HEK293 (cell line): ENCODE data around the gene PTGDR.

Source experiments
- CTCF ChIA-PET: fragments of 350-600 bp; formaldehyde crosslinking; extraction: SDS; loops from one replicate; lab custom pipeline; 2021; ENCODE audit warnings: antibody characterized with exemption; lab: Yijun Ruan, JAX
- POLR2A ChIA-PET: fragments of 300-600 bp; formaldehyde crosslinking; extraction: SDS; loops from one replicate; lab custom pipeline; 2020; ENCODE audit warnings: antibody characterized with exemption, inconsistent platforms; lab: Yijun Ruan, JAX
- H3K27ac ChIP-seq: fragments of 200-500 bp; sonication (Bioruptor generic); 2 replicates; pipeline ENCODE4 v1.5.1; 2014; ENCODE audit warnings: low read depth, low read length, control low read depth, inconsistent platforms; ENCODE audit errors: extremely low read depth
- H3K36me3 ChIP-seq, 2 experiments: fragments of 200-500 bp in 1 of 2; sonication (Bioruptor generic) in 1 of 2; 1 replicate in 1 of 2; 2 replicates in 1 of 2; pipeline ENCODE4 v1.5.1; 2014 to 2017; ENCODE audit warnings: inconsistent platforms in 2 of 2, low read length in 2 of 2; ENCODE audit not compliant: control insufficient read depth in 2 of 2, insufficient read depth in 1 of 2
- H3K4me1 ChIP-seq: fragments of 200-500 bp; sonication (Bioruptor generic); 2 replicates; pipeline ENCODE4 v1.5.1; 2014; ENCODE audit warnings: mild to moderate bottlenecking, low read length, inconsistent platforms; ENCODE audit not compliant: control insufficient read depth, insufficient read depth
- H3K4me3 ChIP-seq: 2 replicates; pipeline ENCODE4 v1.5.1; 2011; ENCODE audit warnings: low read depth, mild to moderate bottlenecking, control low read depth, low read length, moderate library complexity
- H3K9me3 ChIP-seq: fragments of 200-500 bp; sonication (Bioruptor generic); 2 replicates; pipeline ENCODE4 v1.5.1; 2014; ENCODE audit warnings: low read depth, low read length, inconsistent platforms; ENCODE audit not compliant: control insufficient read depth, insufficient read depth
- ELK4 ChIP-seq: IDR thresholded peaks from 2 replicates; pipeline ENCODE4 v1.6.1; 2011; ENCODE audit warnings: mild to moderate bottlenecking, low read depth, low read length, borderline replicate concordance
- FEZF1 ChIP-seq: fragments of 450-650 bp; formaldehyde crosslinking; IDR thresholded peaks from 2 replicates; pipeline ENCODE4 v1.5.1; 2016; ENCODE audit warnings: missing biosample characterization, missing genetic modification characterization
- HOXD13 ChIP-seq: sonication (generic); formaldehyde crosslinking; IDR thresholded peaks from 2 replicates; pipeline ENCODE4 v1.8.0; 2022; ENCODE audit warnings: missing genetic modification reagents, borderline replicate concordance
- KLF10 ChIP-seq: fragments of 450-650 bp; IDR thresholded peaks from 2 replicates; pipeline ENCODE4 v1.5.1; 2018; ENCODE audit warnings: missing biosample characterization, mild to moderate bottlenecking, missing genetic modification characterization
- KLF16 ChIP-seq: fragments of 450-650 bp; formaldehyde crosslinking; IDR thresholded peaks from 2 replicates; pipeline ENCODE4 v1.5.1; 2017; ENCODE audit warnings: missing biosample characterization, missing genetic modification characterization
- REST ChIP-seq: fragments of 450-650 bp; formaldehyde crosslinking; IDR thresholded peaks from 2 replicates; pipeline ENCODE4 v1.5.1; 2016; ENCODE audit warnings: missing biosample characterization, missing genetic modification characterization
- SP7 ChIP-seq: fragments of 450-650 bp; formaldehyde crosslinking; IDR thresholded peaks from 2 replicates; pipeline ENCODE4 v1.5.1; 2016; ENCODE audit warnings: missing biosample characterization, missing genetic modification characterization
- YY2 ChIP-seq: fragments of 450-650 bp; formaldehyde crosslinking; IDR thresholded peaks from 2 replicates; pipeline ENCODE4 v1.5.1; 2016; ENCODE audit warnings: missing biosample characterization, missing genetic modification characterization
- ZBTB11 ChIP-seq: fragments of 450-650 bp; formaldehyde crosslinking; conservative IDR thresholded peaks from 2 replicates; pipeline ENCODE4 v1.5.1; 2016; ENCODE audit warnings: low read depth, missing biosample characterization, missing genetic modification characterization
- ZFP37 ChIP-seq: fragments of 450-650 bp; formaldehyde crosslinking; IDR thresholded peaks from 2 replicates; pipeline ENCODE4 v1.5.1; 2016; ENCODE audit warnings: missing biosample characterization, missing genetic modification characterization
- ZNF133 ChIP-seq: fragments of 450-650 bp; formaldehyde crosslinking; IDR thresholded peaks from 2 replicates; pipeline ENCODE4 v1.5.1; 2016; ENCODE audit warnings: missing biosample characterization, missing genetic modification characterization
- ZNF155 ChIP-seq: fragments of 450-650 bp; formaldehyde crosslinking; IDR thresholded peaks from 2 replicates; pipeline ENCODE4 v1.5.1; 2016; ENCODE audit warnings: missing biosample characterization, missing genetic modification characterization
- ZNF174 ChIP-seq: fragments of 450-650 bp; formaldehyde crosslinking; IDR thresholded peaks from 2 replicates; pipeline ENCODE4 v1.5.0; 2017; ENCODE audit warnings: missing biosample characterization, mild to moderate bottlenecking, missing genetic modification characterization
- ZNF24 ChIP-seq: fragments of 450-650 bp; formaldehyde crosslinking; IDR thresholded peaks from 2 replicates; pipeline ENCODE4 v1.5.1; 2016; ENCODE audit warnings: missing biosample characterization, missing genetic modification characterization
- ZNF26 ChIP-seq: fragments of 450-650 bp; formaldehyde crosslinking; IDR thresholded peaks from 2 replicates; pipeline ENCODE4 v1.5.1; 2016; ENCODE audit warnings: missing biosample characterization, missing genetic modification characterization
- ZNF362 ChIP-seq: fragments of 450-650 bp; formaldehyde crosslinking; IDR thresholded peaks from 2 replicates; pipeline ENCODE4 v1.5.1; 2016; ENCODE audit warnings: missing biosample characterization, missing genetic modification characterization
- ZNF473 ChIP-seq: fragments of 450-650 bp; formaldehyde crosslinking; IDR thresholded peaks from 2 replicates; pipeline ENCODE4 v1.5.1; 2017; ENCODE audit warnings: missing biosample characterization, missing genetic modification characterization
- ZNF501 ChIP-seq: fragments of 450-650 bp; formaldehyde crosslinking; IDR thresholded peaks from 2 replicates; pipeline ENCODE4 v1.5.1; 2016; ENCODE audit warnings: missing biosample characterization, missing genetic modification characterization
- ZNF791 ChIP-seq: fragments of 450-650 bp; formaldehyde crosslinking; IDR thresholded peaks from 2 replicates; pipeline ENCODE4 v1.5.1; 2016; ENCODE audit warnings: missing biosample characterization, missing genetic modification characterization
- ZSCAN16 ChIP-seq: fragments of 450-650 bp; formaldehyde crosslinking; IDR thresholded peaks from 2 replicates; pipeline ENCODE4 v1.5.1; 2016; ENCODE audit warnings: missing biosample characterization, missing genetic modification characterization
- ZSCAN18 ChIP-seq: fragments of 450-650 bp; formaldehyde crosslinking; IDR thresholded peaks from 2 replicates; pipeline ENCODE4 v1.5.1; 2016; ENCODE audit warnings: missing biosample characterization, missing genetic modification characterization
- ZSCAN4 ChIP-seq: fragments of 450-650 bp; formaldehyde crosslinking; IDR thresholded peaks from 2 replicates; pipeline ENCODE4 v1.5.1; 2017; ENCODE audit warnings: missing biosample characterization, missing genetic modification characterization

The PTGDR gene

GRCh38 chr14:52254086-52254485 is 13.4 kb upstream of the PTGDR start:
- TF ChIP-seq ZSCAN16 (tag by site-specific recombination) (no peak), ZSCAN4 (tag by site-specific recombination) (no peak), KLF10 (tag by site-specific recombination) (no peak), ELK4 (no peak), ZNF174 (tag by site-specific recombination) (no peak), ZFP37 (no peak), REST (tag by site-specific recombination) (no peak), FEZF1 (tag by site-specific recombination) (no peak), KLF16 (tag by site-specific recombination) (no peak), ZNF133 (tag by site-specific recombination) (no peak), ZNF791 (tag by site-specific recombination) (no peak), ZBTB11 (no peak), SP7 (tag by site-specific recombination) (no peak), ZNF362 (tag by site-specific recombination) (no peak), ZNF155 (tag by site-specific recombination) (no peak), ZNF501 (tag by site-specific recombination) (no peak)
- Histone ChIP-seq H3K4me1 (no peaks in the 10 kb centered on the region), H3K9me3 (no peaks in the 10 kb centered on the region), H3K4me3 (no peak overlapping the region), H3K36me3 (no peaks in the 10 kb centered on the region), H3K27ac (no peak overlapping the region)
- ChIA-PET CTCF (no interaction called here), POLR2A (no interaction called here)

- Histone ChIP-seq H3K9me3 (no peaks in the 10 kb centered on the region), H3K4me1 (no peaks in the 10 kb centered on the region), H3K36me3 (no peaks in the 10 kb centered on the region), H3K27ac (no peak overlapping the region), H3K4me3 (no peak overlapping the region)
- ChIA-PET POLR2A (no interaction called here), CTCF (no interaction called here)
- no peak for TF ChIP-seq ZSCAN18 (tag by site-specific recombination)
- TF ChIP-seq HOXD13 (CRISPR knock-in tag) = no peak
- TF ChIP-seq ZNF473 = no peak
- no peak for TF ChIP-seq ZNF24
- no peak for TF ChIP-seq YY2 (tag by site-specific recombination)
- TF ChIP-seq KLF10 (tag by site-specific recombination) = no peak
- TF ChIP-seq ZNF26 (tag by site-specific recombination) = no peak
These were observed 8.7 kb upstream of the PTGDR start for GRCh38 chr14:52258783-52259182.
